Head of caudate nucleus (tissue), 42 donors: Measurements from ENCODE around the gene ADAM11.
"Not testable (repeated sequence)": the region's sequence is repeated elsewhere in the genome, so short reads cannot be mapped to it uniquely, and the experiment has no call there.

ENCODE experiments used
- DNase-seq, 42 donors: peaks; one replicate each; pipeline versions ENCODE4 v3.0.0 to v3.0.0-alpha.2; 2020 to 2021; ENCODE audit warnings: mixed read lengths in 7 of 42
- intact Hi-C: fragments of 100-400 bp; cut with DNase I; formaldehyde crosslinking; loops from one replicate; pipeline ENCODE4 v1.15.0; 2022

Gene ADAM11

DNA sequence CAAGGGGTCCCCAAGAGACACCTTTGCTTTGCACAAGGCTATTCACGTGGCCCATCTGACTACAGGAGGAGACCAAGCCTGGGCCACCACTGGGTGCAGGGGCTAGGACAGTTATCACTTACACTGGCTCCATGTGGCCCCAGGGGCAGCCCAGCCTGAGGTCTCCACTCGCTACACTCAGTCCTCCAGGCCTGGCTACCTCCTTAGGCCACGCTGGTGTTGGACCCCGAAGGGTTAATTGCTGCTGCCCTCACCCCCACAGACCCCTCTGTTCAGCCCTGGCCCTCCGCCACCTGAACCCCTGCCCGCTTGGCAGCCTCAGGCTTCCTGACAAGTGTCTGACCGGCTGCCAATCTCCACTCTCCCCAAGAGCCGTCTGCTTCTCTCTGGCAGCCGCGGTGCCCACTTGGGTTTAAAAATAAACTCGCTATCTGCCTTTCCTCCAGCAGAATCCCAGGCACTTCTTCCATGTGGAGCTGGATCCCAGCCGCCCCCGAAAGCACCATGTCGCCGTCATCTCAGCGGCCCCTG, 27.8 kb downstream of the ADAM11 start:
- peak in 12 of 42 donors; percentile 17 to 54 (median 29) for DNase-seq
- intact Hi-C loops, result no loop called here

DNA sequence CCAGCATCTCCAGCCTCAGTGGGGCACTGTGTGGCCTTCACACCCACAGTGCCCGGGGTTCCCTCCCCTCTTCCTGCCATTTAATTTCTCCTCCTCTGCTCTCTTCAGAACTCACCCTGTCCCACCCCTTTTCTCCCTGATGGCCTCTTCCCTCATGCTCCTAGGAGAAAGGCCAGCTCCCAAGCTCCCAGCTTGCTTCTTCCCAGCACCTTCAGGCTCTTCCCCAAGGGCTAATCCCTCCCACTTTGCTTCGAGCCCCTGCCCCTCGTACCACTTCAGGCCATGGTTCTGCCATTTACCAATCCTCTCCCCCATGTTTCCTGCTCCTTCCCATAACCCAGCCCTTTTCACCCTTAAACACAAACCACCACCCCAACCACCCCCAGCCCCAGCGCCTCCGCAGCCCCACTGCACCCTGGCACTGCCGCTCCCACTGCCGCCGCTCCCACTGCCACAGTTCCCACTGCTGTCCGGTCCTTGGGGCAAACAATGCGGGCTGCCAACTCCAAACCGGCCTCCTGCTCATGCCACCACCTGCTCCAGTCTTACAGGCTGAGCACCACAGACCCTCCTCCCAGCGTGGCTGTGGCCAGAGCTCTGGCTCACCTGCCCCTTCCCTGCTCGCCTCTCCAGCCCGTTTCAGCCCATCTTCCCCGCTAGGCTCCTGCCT, 28.6 kb downstream of the ADAM11 start:
- DNase-seq, result peak in 1 of 42 donors; percentile 23
- intact Hi-C loops, result no loop called here

DNA sequence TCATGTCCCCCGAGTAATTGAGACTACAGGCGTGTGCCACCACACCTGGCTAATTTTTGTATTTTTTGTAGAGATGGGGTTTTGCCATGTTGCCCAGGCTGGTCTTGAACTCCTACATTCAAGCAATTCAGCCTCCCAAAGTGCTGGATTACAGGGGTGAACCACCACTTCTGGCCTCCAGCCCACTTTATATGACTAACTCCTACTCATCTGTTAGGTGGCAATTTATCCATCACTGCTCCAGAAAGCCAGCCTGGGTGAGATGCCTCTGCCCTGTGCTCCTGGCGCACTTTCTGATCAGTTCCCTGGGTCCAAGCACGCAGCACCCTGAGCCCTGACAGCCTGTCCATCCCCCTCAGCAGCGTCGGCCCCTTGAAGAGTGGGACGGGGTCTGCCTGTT, 29.4 kb downstream of the ADAM11 start:
- DNase-seq, result peak in 1 of 42 donors; percentile 16

DNA sequence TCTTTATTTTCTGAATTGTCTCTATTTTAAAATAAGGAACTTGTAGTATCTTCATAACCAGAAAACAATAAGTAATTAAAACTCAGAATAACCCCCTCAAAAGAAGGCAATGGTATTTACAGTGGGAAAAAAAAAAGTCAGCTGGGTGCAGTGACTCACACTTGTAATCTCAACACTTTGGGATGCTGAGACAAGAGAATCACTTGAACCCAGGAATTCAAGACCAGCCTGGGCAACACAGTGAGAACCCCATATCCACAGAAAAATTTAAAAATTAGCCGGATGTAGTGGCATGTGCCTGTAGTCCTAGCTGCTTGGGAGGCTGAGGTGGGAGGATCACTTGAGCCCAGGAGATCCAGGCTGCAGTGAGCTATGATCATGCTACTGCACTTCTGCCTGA, 33.5 kb downstream of the ADAM11 start:
- intact Hi-C loops, result no loop called here
- no peak for DNase-seq

More for the DNA sequence above, 29.4 kb downstream of the ADAM11 start:
- intact Hi-C loops, result no loop called here

DNA sequence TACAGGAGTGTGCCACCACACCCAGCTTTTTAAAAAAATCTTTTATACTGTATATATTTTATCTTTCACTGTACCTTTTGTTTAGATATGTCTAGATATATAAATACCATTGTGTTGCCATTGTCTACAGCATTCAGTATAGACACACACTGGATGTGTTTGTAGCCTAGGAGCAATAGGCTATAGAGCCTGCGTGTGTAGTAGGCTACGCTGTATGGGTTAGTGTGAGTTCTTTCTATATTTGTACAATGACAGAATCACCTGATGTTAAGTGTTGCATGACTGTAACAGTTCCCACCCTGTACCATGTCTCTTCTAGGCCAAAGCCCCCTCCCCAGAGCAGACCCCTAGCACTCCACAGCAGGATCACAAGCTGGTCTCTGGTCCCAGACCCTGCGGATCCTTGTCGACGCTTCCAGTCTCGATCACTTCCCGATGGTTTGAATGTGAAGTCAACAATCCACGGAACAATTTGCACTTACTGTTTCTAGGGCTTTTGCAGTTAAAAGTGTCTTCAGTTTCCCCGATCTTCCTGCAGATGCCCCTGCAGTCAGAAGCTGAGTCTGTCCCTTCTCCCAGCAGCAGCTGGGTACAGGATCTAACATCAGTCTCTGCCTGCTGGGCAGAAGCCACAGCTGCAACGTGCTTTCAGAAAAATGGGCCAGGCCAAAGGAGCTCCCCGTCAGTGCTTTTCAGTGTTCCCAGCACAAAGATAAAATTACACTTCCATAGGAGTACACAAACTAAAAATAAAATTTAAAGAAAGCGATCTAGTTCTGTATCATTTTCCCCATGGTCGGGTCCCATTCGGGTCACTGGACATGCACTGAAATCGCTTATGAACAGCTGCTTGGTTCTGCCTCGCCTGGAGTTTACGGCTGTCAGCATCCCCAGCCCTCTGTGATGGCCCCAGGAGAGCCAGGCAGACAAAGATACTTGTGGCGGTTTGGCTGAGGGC, 35.4 kb downstream of the ADAM11 start:
- intact Hi-C loops, result no loop called here

DNA sequence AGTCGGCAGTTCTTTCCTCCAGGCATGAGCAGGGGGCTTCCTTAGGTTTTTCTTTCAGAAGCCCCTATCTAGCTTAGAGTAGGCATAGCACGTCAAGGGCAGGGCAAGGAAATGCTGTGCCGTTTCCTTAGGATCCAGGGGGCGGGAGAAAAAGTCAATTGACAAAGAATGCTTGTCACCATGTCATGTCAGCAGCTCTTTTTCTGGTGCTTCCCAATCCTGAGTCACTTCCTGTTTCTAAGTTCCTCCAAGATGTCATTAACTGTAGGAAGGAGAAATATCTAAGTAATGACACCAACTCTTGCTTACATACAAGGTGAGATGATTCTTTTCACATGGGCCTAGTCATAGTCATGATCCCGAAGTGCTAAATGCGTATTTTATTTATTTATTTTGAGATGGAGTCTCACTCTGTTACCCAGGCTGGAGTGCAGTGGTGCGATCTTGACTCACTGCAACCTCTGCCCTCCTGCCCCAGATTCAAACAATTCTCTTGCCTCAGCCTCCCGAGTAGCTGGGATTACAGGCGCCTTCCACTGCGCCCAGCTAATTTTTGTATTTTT, 36.1 kb downstream of the ADAM11 start:
- intact Hi-C loops, result no loop called here
- DNase-seq, result peak in 3 of 42 donors; percentile 20 to 44 (median 43)

More for the DNA sequence above, 35.4 kb downstream of the ADAM11 start:
- peak in 3 of 42 donors; percentile 27 to 43 (median 40) for DNase-seq

DNA sequence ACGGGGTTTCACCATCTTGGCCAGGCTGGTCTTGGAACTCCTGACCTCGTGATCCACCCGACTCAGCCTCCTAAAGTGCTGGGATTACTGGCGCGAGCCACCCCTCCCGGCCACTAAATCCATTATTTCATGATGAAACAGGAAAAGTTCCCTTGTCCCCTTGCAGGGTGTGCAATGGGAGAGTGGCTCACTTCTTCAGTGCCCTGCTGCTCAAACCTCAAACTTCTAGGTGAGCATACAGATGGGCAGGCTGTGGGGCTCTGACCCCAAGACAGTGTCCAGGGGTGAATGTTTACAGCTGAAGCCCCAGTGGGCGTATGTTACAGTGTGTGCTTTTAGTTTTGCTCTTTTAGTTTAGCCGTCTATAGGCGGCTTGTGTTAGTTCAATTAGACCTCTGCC, 36.6 kb downstream of the ADAM11 start:
- intact Hi-C loops, result no loop called here
- DNase-seq, result peak in 1 of 42 donors; percentile 13

DNA sequence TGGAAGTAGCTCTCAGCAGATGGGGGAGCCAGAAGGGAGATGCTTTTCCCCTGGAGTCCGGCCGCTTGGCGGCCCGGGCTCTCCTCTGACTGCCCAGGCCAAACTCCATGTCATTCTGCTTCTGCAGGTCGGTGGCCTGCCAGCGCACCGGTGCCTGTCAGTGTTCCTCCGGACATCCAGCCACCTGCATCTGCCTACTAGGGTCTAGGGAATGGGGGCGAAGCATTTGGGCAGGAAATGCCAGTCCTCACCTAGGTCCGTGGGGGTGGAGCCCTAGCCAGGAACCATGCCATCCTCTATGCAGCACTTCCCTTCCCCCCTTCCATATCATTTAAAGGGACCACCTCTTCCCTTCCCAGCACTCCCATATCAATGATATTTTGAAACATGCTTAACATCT, 37.1 kb downstream of the ADAM11 start:
- intact Hi-C loops, result no loop called here
- peak in 1 of 42 donors; percentile 25 for DNase-seq

DNA sequence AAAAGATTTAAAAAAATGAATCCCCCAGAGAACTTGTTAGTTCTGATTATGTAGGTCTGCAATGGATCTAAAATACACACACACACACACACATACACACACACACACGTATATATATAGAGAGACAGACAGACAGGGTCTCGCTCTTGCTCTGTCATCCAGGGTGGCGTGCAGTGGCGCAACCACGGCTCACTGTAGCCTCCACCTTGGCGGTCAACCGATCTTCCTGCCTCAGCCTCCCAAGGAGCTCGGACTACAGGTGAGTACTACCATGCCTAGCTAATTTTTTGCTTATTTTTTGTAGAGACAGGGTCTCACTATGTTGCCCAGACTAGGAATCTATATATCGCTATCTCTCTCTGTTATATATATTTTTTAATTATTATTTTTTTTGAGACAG, 37.9 kb downstream of the ADAM11 start:
- DNase-seq, result no peak
- intact Hi-C loops, result no loop called here

DNA sequence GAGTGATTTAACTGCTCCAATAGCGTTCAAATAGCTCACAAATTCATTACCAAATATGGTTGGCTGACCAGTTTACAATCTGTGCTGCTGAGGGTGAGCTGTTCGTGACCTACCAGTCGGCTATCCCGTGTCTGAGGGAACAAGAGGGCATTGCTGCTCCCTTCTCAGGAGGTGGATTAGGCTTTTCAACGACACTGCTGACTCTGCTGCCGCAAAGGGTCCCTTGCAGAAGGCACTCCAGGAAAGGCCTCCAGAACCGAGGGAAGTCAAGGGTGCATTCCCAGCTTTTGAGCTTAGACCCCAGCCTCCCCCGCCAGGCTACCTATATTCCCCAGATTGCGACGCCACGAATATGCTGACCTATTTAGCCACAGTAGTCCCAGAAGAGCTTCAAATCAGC, 39.0 kb downstream of the ADAM11 start:
- intact Hi-C loops, result no loop called here
- no peak for DNase-seq

DNA sequence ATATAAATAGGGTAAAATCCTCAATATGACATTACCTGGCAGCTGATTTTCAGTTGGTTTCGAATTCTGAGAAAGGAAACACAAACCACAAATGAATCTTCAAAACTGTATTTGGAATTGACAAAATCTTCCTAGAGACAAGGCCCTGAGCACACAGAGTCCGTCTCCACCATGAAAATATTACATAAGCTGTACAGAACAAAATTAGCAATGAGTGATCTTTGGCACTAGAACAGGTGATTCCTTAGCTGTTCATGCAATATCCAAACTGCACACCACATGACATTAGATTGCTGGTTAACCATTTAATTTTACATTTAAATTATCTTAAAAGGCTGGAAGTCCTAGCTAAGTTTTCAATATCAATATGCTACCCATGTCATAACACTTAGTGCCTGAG, 39.6 kb downstream of the ADAM11 start:
- intact Hi-C loops, result no loop called here
- no peak for DNase-seq

DNA sequence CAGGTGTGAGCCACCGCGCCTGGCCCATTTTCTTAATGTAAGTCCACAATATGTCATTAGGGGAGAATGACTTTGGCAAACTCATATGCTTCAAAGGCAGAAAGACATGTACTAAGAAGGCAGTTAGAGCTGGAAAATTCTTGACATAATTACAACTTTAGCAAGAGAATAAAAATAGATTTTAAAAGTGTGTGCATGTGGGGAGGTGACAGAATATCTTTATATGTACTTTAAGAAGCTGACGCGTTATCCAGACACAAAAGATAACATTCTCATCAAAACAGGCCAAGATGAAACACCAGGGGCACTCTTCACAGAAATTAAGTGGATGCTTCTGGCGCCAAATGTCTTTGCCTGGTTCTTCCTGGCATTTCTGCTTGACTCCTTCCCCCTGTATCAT, 43.1 kb downstream of the ADAM11 start:
- DNase-seq, result peak in 1 of 42 donors; percentile 15
- intact Hi-C loops, result no loop called here

DNA sequence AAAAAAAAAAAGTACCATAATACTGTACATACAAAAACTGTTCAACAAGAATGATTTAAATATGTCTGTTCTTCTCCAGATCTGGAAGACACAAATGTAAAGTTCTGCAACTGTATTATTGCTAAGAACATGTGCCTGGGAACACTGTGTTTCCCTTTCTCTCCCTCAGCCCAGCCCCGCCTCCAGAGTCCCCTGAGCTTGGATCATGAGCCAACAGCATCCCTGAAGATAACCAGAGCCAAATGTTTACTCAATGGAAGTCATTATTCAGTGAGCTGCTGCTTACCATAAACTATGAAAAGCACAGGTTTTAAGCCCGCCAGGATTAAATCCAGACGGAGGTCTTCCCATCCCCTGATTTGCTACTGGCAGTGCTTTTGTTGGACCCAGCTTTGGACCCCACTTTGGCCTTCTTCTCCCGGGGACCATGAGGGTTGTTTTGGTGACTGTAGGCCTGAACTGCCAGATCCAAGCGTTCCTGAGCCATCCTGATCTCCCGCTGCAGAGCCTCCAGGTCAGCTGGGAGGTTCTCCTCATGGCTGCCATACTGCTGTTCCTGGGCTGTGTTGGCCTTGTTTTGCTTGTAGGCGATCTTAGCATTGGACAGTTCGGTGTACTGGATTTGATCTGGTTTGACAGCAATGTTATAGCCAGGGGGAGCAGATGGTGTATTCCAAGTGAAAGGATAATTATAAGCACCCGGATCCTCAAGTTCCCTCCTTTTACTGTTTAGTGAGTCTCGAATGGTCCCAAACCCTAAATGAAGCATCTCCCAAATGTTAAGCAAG, 45.7 kb downstream of the ADAM11 start:
- DNase-seq, result no peak
- intact Hi-C loops, result no loop called here

DNA sequence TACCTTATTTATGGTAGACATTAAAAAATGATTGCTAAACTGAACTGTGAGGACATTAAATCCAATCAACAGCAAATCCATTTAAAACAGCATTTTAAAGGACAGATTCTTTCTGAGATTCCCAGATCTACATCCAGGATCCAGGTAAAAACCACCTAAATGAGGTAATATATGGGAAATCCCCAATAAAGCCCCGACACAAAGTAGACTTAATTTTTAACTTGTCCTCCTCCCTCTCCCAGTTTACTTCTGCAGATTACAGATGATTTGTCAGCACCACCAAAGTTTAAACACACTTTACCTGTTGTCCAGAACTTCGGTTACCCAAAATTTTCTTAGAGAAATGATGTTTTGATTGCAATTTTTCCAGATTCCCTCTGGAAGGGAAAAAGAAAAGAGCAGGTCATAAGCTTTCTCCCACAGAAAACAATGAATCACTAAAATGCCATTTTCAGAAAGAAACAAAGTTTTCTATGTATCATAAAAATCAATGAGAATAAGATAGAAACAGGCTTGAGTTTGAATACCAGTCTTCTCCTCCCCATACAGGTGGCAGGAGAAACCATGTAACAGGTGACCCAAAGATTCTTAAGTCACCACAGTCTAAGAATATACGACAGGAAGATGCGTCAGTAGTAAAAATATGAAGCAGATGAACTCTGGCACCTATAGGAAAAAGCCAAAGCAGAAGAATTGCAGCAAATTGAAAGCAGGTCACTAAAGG, 48.5 kb downstream of the ADAM11 start:
- DNase-seq, result no peak
- intact Hi-C loops, result no loop called here

DNA sequence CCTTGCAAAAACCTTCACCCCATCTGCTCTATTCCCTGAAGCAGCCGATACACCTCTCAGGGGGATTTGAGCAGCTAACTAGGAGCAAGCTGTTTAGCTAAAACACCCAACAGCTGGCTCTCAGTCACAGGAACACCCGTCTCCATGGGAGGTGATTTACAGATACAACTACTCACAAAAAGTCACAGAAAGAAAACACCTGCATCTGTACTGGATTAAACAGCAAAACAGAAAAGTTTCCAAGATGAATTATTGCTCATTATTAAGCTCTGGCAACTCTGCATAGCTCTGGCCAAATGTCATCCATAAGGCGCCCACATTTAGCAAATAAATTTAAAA, 49.0 kb downstream of the ADAM11 start:
- no peak for DNase-seq
- intact Hi-C loops, result no loop called here

DNA sequence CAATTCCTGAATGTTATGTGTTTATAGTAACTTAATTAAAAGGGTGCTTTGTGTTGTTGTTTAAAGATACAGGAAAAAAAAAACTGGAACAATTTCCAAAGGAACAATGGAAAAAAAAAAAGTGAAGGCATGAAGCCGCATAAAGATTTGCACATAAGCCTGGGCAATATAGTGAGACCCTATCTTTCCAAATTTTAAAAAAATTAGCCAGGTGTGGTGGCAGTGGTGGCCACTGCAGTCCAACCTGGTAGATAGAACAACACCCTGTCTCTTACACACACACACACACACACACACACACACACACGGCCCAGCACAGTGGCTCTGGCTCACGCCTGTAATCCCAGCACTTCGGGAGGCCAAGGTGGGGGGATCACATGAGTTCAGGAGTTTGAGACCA, 49.4 kb downstream of the ADAM11 start:
- DNase-seq, result no peak
- intact Hi-C loops, result no loop called here

DNA sequence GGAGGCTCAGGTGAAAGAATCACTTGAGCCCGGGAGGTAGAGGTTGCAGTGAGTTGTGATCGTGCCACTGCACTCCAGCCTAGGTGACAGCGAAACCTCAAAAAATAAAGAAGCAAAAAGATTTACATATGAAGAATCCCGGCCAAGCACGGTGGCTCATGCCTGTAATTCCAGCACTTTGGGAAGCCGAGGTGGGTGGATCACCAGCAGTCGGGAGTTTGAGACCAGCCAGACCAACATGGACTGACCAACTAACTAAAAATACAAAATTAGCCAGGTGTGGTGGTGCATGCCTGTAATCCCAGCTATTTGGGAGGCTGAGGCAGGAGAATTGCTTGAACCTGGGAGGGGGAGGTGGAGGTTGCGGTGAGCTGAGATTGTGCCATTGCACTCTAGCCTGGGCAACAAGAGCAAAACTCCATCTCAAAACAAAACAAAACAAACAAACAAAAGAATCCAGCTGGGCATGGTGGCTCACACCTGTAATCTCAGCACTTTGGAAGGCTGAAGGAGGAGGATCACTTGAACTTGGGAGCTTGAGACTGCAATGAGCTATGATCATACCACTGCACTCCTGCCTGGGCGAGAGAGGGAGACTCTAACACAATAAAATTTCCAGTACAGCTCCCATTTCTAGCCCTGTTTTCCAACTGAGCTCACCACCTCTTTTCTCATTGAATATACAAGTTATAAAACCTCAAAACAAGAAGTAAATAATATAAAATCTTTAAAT, 50.0 kb downstream of the ADAM11 start:
- DNase-seq, intact Hi-C loops: not testable (repeated sequence)

DNA sequence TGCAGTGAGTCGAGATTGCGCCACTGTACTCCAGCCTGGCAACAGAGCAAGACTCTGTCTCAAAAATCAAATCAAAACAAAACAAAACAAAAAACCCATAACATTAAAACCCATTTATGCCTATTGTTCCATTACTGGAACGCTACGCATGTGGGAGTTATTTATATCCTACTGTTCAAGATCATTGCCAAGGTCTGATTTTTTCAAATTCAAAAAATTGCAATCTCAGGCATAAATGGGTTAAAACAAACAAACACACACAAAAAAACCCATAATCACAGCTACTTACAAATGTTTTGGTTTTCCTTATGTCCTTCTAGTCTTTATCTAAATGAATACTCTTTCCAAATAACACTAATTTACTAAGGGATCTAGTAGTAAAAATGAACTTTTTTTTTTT, 53.5 kb downstream of the ADAM11 start:
- no peak for DNase-seq
- intact Hi-C loops, result no loop called here
